Testis (tissue), 3 donors: ENCODE results near the gene KIF9. TPM values are rescaled to one million over a fixed set of nuclear protein-coding genes. Genes with fewer than 3 reads are reported as not detected.
"Not testable (repeated sequence)": the region's sequence is repeated elsewhere in the genome, so short reads cannot be mapped to it uniquely, and the experiment has no call there.

Experiments
- DNase-seq: peaks from one replicate; pipeline ENCODE4 v3.0.0-alpha.2; 2019
- H3K27ac ChIP-seq, 2 donors: fragments of 200-600 bp; sonication (generic); one replicate each; pipeline ENCODE4 v1.5.1; 2019
- H3K27me3 ChIP-seq: fragments of 200-600 bp; sonication (generic); one replicate; pipeline ENCODE4 v1.5.1; 2019
- H3K36me3 ChIP-seq: fragments of 200-600 bp; sonication (generic); one replicate; pipeline ENCODE4 v1.5.1; 2017; ENCODE audit warnings: low read depth; ENCODE audit errors: missing control alignments
- H3K4me1 ChIP-seq: fragments of 200-600 bp; sonication (generic); one replicate; pipeline ENCODE4 v1.5.1; 2019
- H3K4me3 ChIP-seq, 2 donors: fragments of 200-600 bp; sonication (generic); one replicate each; pipeline ENCODE4 v1.5.1; 2017 to 2019
- H3K9me3 ChIP-seq: fragments of 200-600 bp; sonication (generic); one replicate; pipeline ENCODE4 v1.5.1; 2017
- CTCF ChIP-seq, 3 experiments: fragments of 450-650 bp in 2 of 3; fragments of 200-600 bp in 1 of 3; sonication (generic) in 1 of 3; IDR thresholded peaks; one replicate each; pipeline ENCODE4 v1.5.1; 2016 to 2019; ENCODE audit warnings: antibody characterized with exemption in 3 of 3, mild to moderate bottlenecking in 2 of 3, moderate library complexity in 1 of 3
- POLR2A ChIP-seq: fragments of 450-650 bp; IDR thresholded peaks from one replicate; pipeline ENCODE4 v1.6.1; 2017; ENCODE audit warnings: antibody characterized with exemption, mild to moderate bottlenecking, moderate library complexity
- WGBS, 2 donors: methylation state at CpG; one replicate each; pipeline ENCODE4 v1.1.5; 2018; 5-methylcytosine and 5-hydroxymethylcytosine counted together
- intact Hi-C: fragments of 100-400 bp; cut with DNase I; formaldehyde crosslinking; loops from one replicate; pipeline ENCODE4 v1.15.1; 2023; ENCODE audit warnings: low total_unique reads
- polyA plus RNA-seq: library from polyadenylated mRNA; stranded (reverse); fragments of 350-450 nt; fragmentation: Illumina TruSeq; extraction: RNeasy Lipid Tissue Mini Kit (QIAGEN cat#74804); gene quantifications from one replicate; pipeline ENCODE4 v1.2.3, GENCODE V29; 2014; ENCODE audit warnings: low read depth, low replicate concordance; ENCODE audit not compliant: insufficient read depth
- total RNA-seq, 2 donors: library from RNA; depleted of rRNA; stranded (reverse); fragments of >200 nt; gene quantifications; one replicate each; pipeline ENCODE4 v1.2.3, GENCODE V29; 2016

Gene KIF9
- total and polyA plus RNA-seq, 3 donors from 2014 or later: 37.2 to 115 (median 53.0) TPM

DNA sequence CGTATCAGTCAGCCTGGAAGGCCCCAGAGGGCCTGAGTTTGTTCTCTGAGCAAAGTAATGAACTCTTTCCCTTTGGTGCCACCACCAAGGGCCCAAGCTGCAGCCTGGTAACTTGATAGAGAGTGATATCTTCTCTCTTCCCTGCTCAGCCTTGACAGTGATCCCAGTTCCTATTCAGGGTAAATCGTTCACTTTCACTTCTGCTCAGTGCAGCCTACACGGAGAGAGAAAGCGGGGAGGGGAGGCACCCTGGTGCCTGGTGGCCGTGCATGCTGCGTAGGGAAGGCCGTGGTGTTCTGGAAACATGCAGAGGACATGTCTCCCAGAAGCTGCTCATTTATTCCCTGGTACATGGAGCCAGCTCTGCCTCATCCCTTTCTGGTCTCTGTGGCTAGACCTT lies 54.9 kb downstream of the KIF9 start:
- WGBS, 2 donors: 50 to 53% methylated on average over 7 of the region's 7 CpGs
- Histone ChIP-seq H3K36me3 (no peaks in the 10 kb centered on the region), H3K4me3 (no peak overlapping the region), H3K4me1 (peaks cover 5% of the 10 kb centered on the region), H3K27ac (no peak overlapping the region), H3K9me3 (no peaks in the 10 kb centered on the region), H3K27me3 (no peaks in the 10 kb centered on the region)
- intact Hi-C loops: no loop called here
- DNase-seq: peak; percentile 22
- TF ChIP-seq CTCF (IDR thresholded peaks at IDR 0.05) (no peak), POLR2A (no peak)

- H3K4me1 ChIP-seq: peaks cover 5% of the 10 kb centered on the region
- no peak for DNase-seq
- H3K27me3 ChIP-seq: no peaks in the 10 kb centered on the region
- no peak overlapping the region for H3K4me3 ChIP-seq
- 83 to 86% methylated on average over 5 of the region's 5 CpGs for WGBS, 2 donors
- no peak overlapping the region for H3K27ac ChIP-seq
- intact Hi-C loops: no loop called here
- H3K9me3 ChIP-seq: no peaks in the 10 kb centered on the region
- TF ChIP-seq CTCF (IDR thresholded peaks at IDR 0.05) (no peak), POLR2A (no peak)
- no peaks in the 10 kb centered on the region for H3K36me3 ChIP-seq
Observed at GRCh38 chr3:47225310-47225906, 57.2 kb downstream of the KIF9 start.

GRCh38 chr3:47223755-47224154 lies 58.8 kb downstream of the KIF9 start:
- TF ChIP-seq POLR2A (no peak), CTCF (IDR thresholded peaks at IDR 0.05) (no peak)
- H3K4me3 ChIP-seq: no peak overlapping the region
- DNase-seq: no peak
- H3K27ac ChIP-seq: no peak overlapping the region
- H3K27me3 ChIP-seq: no peaks in the 10 kb centered on the region
- intact Hi-C loops: no loop called here
- WGBS, 2 donors: 87 to 96% methylated on average over 3 of the region's 3 CpGs
- H3K36me3 ChIP-seq: no peaks in the 10 kb centered on the region
- peaks cover 5% of the 10 kb centered on the region for H3K4me1 ChIP-seq
- H3K9me3 ChIP-seq: no peaks in the 10 kb centered on the region

DNA sequence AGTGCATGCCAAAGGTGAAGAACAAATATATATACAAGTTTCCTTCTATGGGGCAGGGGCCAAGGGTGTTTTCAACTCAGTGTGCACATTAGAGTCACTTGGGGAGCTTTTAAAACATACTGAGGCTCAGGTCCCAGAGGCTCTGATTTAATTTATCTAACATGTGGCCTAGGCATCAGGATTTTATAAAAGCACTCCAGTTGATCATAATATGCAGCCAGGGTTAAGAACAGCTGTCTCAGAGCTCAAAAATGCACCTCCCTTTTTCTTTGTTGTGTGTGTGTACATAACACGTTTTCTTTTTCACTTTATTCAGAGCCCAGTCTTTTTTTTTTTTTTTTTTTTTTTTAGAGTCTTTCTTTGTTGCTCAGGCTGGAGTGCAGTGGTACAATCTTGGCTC lies 60.8 kb downstream of the KIF9 start:
- intact Hi-C loops: no loop called here
- H3K36me3 ChIP-seq: no peaks in the 10 kb centered on the region
- no peaks in the 10 kb centered on the region for H3K9me3 ChIP-seq
- WGBS, 2 donors: 45 to 50% methylated on average over 1 of the region's 1 CpG
- no peak overlapping the region for H3K4me3 ChIP-seq
- H3K27ac ChIP-seq: no peak overlapping the region
- H3K4me1 ChIP-seq: no peaks in the 10 kb centered on the region
- DNase-seq: no peak
- no peaks in the 10 kb centered on the region for H3K27me3 ChIP-seq
- no peak for TF ChIP-seq POLR2A
- no peak for TF ChIP-seq CTCF (IDR thresholded peaks at IDR 0.05)

DNA sequence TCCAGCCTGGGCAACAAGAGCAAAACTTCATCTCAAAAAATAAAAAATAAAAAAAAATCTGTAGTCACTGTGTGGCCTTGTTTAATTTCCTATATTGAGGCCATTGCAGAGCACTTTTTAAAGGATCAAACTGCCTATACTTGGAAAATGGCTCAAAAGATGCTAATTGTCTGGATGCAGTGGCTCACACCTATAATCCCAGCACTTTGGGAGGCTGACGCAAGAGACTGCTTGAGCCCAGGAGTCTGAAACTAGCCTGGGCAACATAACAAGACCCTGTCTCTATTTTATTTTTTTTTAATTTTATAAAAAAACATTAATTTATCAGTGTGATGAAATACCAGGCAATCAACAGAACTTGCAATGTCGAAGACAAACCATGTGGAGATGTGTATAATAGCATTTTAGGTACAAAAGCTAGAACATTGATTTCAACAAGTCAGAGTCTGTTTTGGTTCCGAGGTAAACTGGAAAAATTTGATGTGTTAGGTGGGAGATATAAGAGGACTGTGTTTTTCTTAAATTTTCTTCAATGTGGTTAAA lies 71.7 kb downstream of the KIF9 start:
- no peaks in the 10 kb centered on the region for H3K36me3 ChIP-seq
- no peaks in the 10 kb centered on the region for H3K9me3 ChIP-seq
- H3K4me3 ChIP-seq: no peak overlapping the region
- H3K27ac ChIP-seq: no peak overlapping the region
- no peak for DNase-seq
- no peaks in the 10 kb centered on the region for H3K4me1 ChIP-seq
- TF ChIP-seq CTCF (IDR thresholded peaks at IDR 0.05) (no peak), POLR2A (no peak)
- intact Hi-C loops: no loop called here
- H3K27me3 ChIP-seq: no peaks in the 10 kb centered on the region
- 93 to 97% methylated on average over 3 of the region's 3 CpGs for WGBS, 2 donors

DNA sequence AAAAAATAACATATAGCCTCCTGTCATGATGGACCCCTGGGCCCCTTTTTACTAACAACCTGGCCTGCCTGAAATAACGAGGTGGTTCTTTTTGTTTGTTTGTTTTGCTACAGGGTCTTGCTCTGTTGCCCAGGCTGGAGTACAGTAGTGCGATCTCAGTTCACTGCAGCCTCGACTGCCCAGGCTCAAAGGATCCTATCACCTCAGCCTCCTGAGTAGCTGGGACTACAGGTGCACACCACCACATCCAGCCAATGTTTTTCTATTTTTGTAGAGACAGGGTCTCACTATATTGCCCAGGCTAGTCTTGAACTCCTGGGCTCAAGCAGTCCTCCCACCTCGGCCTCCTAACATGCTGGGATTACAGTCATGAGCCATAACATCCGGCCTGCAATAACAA lies 76.6 kb downstream of the KIF9 start:
- H3K27me3 ChIP-seq, H3K9me3 ChIP-seq, intact Hi-C loops, H3K4me3 ChIP-seq, H3K4me1 ChIP-seq, H3K36me3 ChIP-seq, DNase-seq, H3K27ac ChIP-seq: not testable (repeated sequence)
- 93% methylated on average over 5 of the region's 5 CpGs for WGBS, 2 donors
